Esophagus squamous epithelium (tissue), 5 donors: Measurements from ENCODE around the gene DTNB. TPM values are rescaled to one million over a fixed set of nuclear protein-coding genes. Genes with fewer than 3 reads are reported as not detected.
A peak's percentile ranks its signal among the peaks of the same experiment; 100 is the strongest.

Experiments used
- DNase-seq: peaks from one replicate; lab custom pipeline; 2025; lab: John Stamatoyannopoulos, UW
- H3K27ac ChIP-seq, 4 donors: fragments of 200-600 bp; sonication (generic); one replicate each; pipeline ENCODE4 v1.5.1; 2016 to 2019; ENCODE audit warnings: mild to moderate bottlenecking in 1 of 4
- H3K27me3 ChIP-seq, 4 donors: fragments of 200-600 bp; sonication (generic); 1 replicate in 3 of 4; 2 replicates in 1 of 4; pipeline versions ENCODE4 v1.5.1 to v1.6.0; 2017 to 2021; ENCODE audit warnings: antibody characterized with exemption in 1 of 4
- H3K36me3 ChIP-seq, 3 donors: fragments of 200-600 bp; sonication (generic); one replicate each; pipeline ENCODE4 v1.5.1; 2016 to 2019
- H3K4me1 ChIP-seq, 3 donors: fragments of 200-600 bp; sonication (generic); one replicate each; pipeline ENCODE4 v1.5.1; 2017 to 2019
- H3K4me3 ChIP-seq, 4 donors: fragments of 200-600 bp; sonication (generic); 1 replicate in 3 of 4; 2 replicates in 1 of 4; pipeline ENCODE4 v1.5.1; 2016 to 2019; ENCODE audit warnings: mild to moderate bottlenecking in 2 of 4, moderate library complexity in 1 of 4
- H3K9me3 ChIP-seq, 3 donors: fragments of 200-600 bp; sonication (generic); one replicate each; pipeline ENCODE4 v1.5.1; 2016 to 2019
- CTCF ChIP-seq, 6 experiments: fragments of 450-650 bp in 4 of 6; fragments of 200-600 bp in 2 of 6; sonication (generic) in 2 of 6; IDR thresholded peaks; one replicate each; pipeline ENCODE4 v1.5.1; 2016 to 2019; ENCODE audit warnings: antibody characterized with exemption in 6 of 6, mild to moderate bottlenecking in 4 of 6, moderate library complexity in 4 of 6
- POLR2A ChIP-seq, 4 donors: fragments of 450-650 bp; IDR thresholded peaks; one replicate each; pipeline ENCODE4 v1.6.1; 2017; ENCODE audit warnings: antibody characterized with exemption in 4 of 4, mild to moderate bottlenecking in 4 of 4, moderate library complexity in 3 of 4
- WGBS, 2 donors: methylation state at CpG; one replicate each; pipeline ENCODE4 v1.1.5; 2018; 5-methylcytosine and 5-hydroxymethylcytosine counted together
- intact Hi-C: fragments of 100-400 bp; cut with DNase I; formaldehyde crosslinking; loops from one replicate; pipeline ENCODE4 v1.15.0; 2022
- total RNA-seq, 4 donors: library from RNA; depleted of rRNA; stranded (reverse); fragments of >200 nt; gene quantifications; one replicate each; pipeline ENCODE4 v1.1.0, GENCODE V29; 2016
- donor health status: DM: yes; HTN: yes; CAD: no.

DTNB gene
- total RNA-seq, 4 donors from 2014 or later: 7.8 to 17.2 (median 9.6) TPM

GRCh38 chr2:25664183-25664964 is 9.0 kb downstream of the DTNB start:
- no peaks in the 10 kb centered on the region for H3K27me3 ChIP-seq
- no peaks in the 10 kb centered on the region for H3K9me3 ChIP-seq
- H3K36me3 ChIP-seq: no peaks in the 10 kb centered on the region
- H3K27ac ChIP-seq: peak overlapping the region in 1 of 4 donors; percentile 25
- peak; percentile 19 to 71 (median 55) for TF ChIP-seq CTCF (IDR thresholded peaks at IDR 0.05)
- no peak for TF ChIP-seq POLR2A (IDR thresholded peaks at IDR 0.05)
- H3K4me1 ChIP-seq: peaks cover 11 to 26% (median 11%) of the 10 kb centered on the region in 3 donors
- intact Hi-C loops: no loop called here
- peak overlapping the region in 1 of 4 donors; percentile 25 for H3K4me3 ChIP-seq
- DNase-seq: no peak
- 30 to 42% methylated on average over 9 of the region's 9 CpGs for WGBS, 2 donors

- no peak for DNase-seq
- intact Hi-C loops: no loop called here
- Histone ChIP-seq H3K9me3 (no peaks in the 10 kb centered on the region), H3K27me3 (no peaks in the 10 kb centered on the region), H3K4me1 (peaks cover 0 to 57% (median 9%) of the 10 kb centered on the region in 3 donors), H3K4me3 (no peak overlapping the region), H3K27ac (no peak overlapping the region), H3K36me3 (peaks cover 0 to 4% (median 0%) of the 10 kb centered on the region in 3 donors)
- TF ChIP-seq POLR2A (IDR thresholded peaks at IDR 0.05) (no peak), CTCF (IDR thresholded peaks at IDR 0.05) (no peak)
- WGBS, 2 donors: 45 to 60% methylated on average over 2 of the region's 2 CpGs
These were observed 18.1 kb downstream of the DTNB start for GRCh38 chr2:25655316-25655715.

- H3K9me3 ChIP-seq: no peaks in the 10 kb centered on the region
- no peak overlapping the region for H3K27ac ChIP-seq
- 86 to 89% methylated on average over 4 of the region's 4 CpGs for WGBS, 2 donors
- H3K4me3 ChIP-seq: no peak overlapping the region
- no peaks in the 10 kb centered on the region for H3K27me3 ChIP-seq
- H3K36me3 ChIP-seq: peaks cover 0 to 10% (median 0%) of the 10 kb centered on the region in 3 donors
- TF ChIP-seq CTCF (IDR thresholded peaks at IDR 0.05) (no peak), POLR2A (IDR thresholded peaks at IDR 0.05) (no peak)
- DNase-seq: no peak
- intact Hi-C loops: no loop called here
- H3K4me1 ChIP-seq: peaks cover 0 to 62% (median 10%) of the 10 kb centered on the region in 3 donors
These were observed 18.6 kb downstream of the DTNB start for GRCh38 chr2:25654801-25655200.

GRCh38 chr2:25651782-25652455 is 21.5 kb downstream of the DTNB start:
- peaks cover 0 to 47% (median 10%) of the 10 kb centered on the region in 3 donors for H3K4me1 ChIP-seq
- H3K36me3 ChIP-seq: peaks cover 0 to 16% (median 0%) of the 10 kb centered on the region in 3 donors
- WGBS, 2 donors: 59 to 86% methylated on average over 1 of the region's 1 CpG
- no peaks in the 10 kb centered on the region for H3K9me3 ChIP-seq
- intact Hi-C loops: no loop called here
- no peak for DNase-seq
- no peak overlapping the region for H3K4me3 ChIP-seq
- no peaks in the 10 kb centered on the region for H3K27me3 ChIP-seq
- TF ChIP-seq POLR2A (IDR thresholded peaks at IDR 0.05) (no peak), CTCF (IDR thresholded peaks at IDR 0.05) (no peak)
- H3K27ac ChIP-seq: no peak overlapping the region

- intact Hi-C loops: no loop called here
- H3K4me3 ChIP-seq: no peak overlapping the region
- H3K36me3 ChIP-seq: peaks cover 0 to 16% (median 0%) of the 10 kb centered on the region in 3 donors
- peaks cover 0 to 39% (median 10%) of the 10 kb centered on the region in 3 donors for H3K4me1 ChIP-seq
- DNase-seq: no peak
- TF ChIP-seq CTCF (IDR thresholded peaks at IDR 0.05) (no peak), POLR2A (IDR thresholded peaks at IDR 0.05) (no peak)
- 30 to 44% methylated on average over 2 of the region's 2 CpGs for WGBS, 2 donors
- H3K27me3 ChIP-seq: no peaks in the 10 kb centered on the region
- no peak overlapping the region for H3K27ac ChIP-seq
- no peaks in the 10 kb centered on the region for H3K9me3 ChIP-seq
These were observed 22.3 kb downstream of the DTNB start for GRCh38 chr2:25651066-25651465.
